NCI-H2171 treated with DMSO at 0.1 percent for 48 hours (cell line): ENCODE data around the gene TDRD1.

ENCODE experiments used
- DNase-seq: peaks from one replicate; lab custom pipeline; 2025; lab: John Stamatoyannopoulos, UW

The TDRD1 gene

GRCh38 chr10:114239117-114239993 lies 60.2 kb downstream of the TDRD1 start, which contains the start of gene VWA2:
Gene VWA2 (plus strand): TSS chr10:114239254. CDS start chr10:114248714, 9,460 bp downstream.
- peak; percentile 4 for DNase-seq

GRCh38 chr10:114239994-114240345 lies 60.8 kb downstream of the TDRD1 start:
- no peak for DNase-seq

GRCh38 chr10:114242235-114242634 lies 63.1 kb downstream of the TDRD1 start:
- no peak for DNase-seq

- DNase-seq = no peak
These were observed 64.5 kb downstream of the TDRD1 start for GRCh38 chr10:114243661-114244060.

- no peak for DNase-seq
These were observed 65.0 kb downstream of the TDRD1 start for GRCh38 chr10:114244126-114244525.

GRCh38 chr10:114245121-114245791 lies 66.1 kb downstream of the TDRD1 start:
- no peak for DNase-seq

- no peak for DNase-seq
These were observed 67.6 kb downstream of the TDRD1 start for GRCh38 chr10:114246679-114247305.

GRCh38 chr10:114250236-114250635 lies 71.1 kb downstream of the TDRD1 start:
- peak; percentile 18 for DNase-seq

- no peak for DNase-seq
These were observed 71.6 kb downstream of the TDRD1 start for GRCh38 chr10:114250716-114251115.

GRCh38 chr10:114252092-114252491 lies 72.9 kb downstream of the TDRD1 start:
- no peak for DNase-seq

- DNase-seq = no peak
These were observed 73.7 kb downstream of the TDRD1 start for GRCh38 chr10:114252883-114253282.

- DNase-seq = no peak
These were observed 76.1 kb downstream of the TDRD1 start for GRCh38 chr10:114255227-114255626.

GRCh38 chr10:114256008-114256765 lies 77.0 kb downstream of the TDRD1 start:
- DNase-seq = no peak

GRCh38 chr10:114256822-114257221 lies 77.7 kb downstream of the TDRD1 start:
- no peak for DNase-seq

GRCh38 chr10:114257498-114257897 lies 78.3 kb downstream of the TDRD1 start:
- DNase-seq = no peak

GRCh38 chr10:114258274-114258840 lies 79.2 kb downstream of the TDRD1 start:
- no peak for DNase-seq

- DNase-seq = no peak
These were observed 80.7 kb downstream of the TDRD1 start for GRCh38 chr10:114259824-114260223.

GRCh38 chr10:114260366-114260765 lies 81.2 kb downstream of the TDRD1 start:
- DNase-seq = no peak

- no peak for DNase-seq
These were observed 81.9 kb downstream of the TDRD1 start for GRCh38 chr10:114261076-114261475.

GRCh38 chr10:114262496-114262895 lies 83.3 kb downstream of the TDRD1 start:
- no peak for DNase-seq

- no peak for DNase-seq
These were observed 86.4 kb downstream of the TDRD1 start for GRCh38 chr10:114265392-114266053.
